Activated CD4-positive, alpha-beta T cell treated with anti-CD3 and anti-CD28 coated beads, Interleukin-2, amount 50 U/mL, for 1 hour (primary cell): ENCODE results near the gene ARPIN.
A peak's percentile ranks its signal among the peaks of the same experiment; 100 is the strongest.
"Not testable (repeated sequence)": the region's sequence is repeated elsewhere in the genome, so short reads cannot be mapped to it uniquely, and the experiment has no call there.

Experiments used
- DNase-seq: peaks from one replicate; pipeline ENCODE4 v3.0.0-alpha.2; 2020

ARPIN gene

DNA sequence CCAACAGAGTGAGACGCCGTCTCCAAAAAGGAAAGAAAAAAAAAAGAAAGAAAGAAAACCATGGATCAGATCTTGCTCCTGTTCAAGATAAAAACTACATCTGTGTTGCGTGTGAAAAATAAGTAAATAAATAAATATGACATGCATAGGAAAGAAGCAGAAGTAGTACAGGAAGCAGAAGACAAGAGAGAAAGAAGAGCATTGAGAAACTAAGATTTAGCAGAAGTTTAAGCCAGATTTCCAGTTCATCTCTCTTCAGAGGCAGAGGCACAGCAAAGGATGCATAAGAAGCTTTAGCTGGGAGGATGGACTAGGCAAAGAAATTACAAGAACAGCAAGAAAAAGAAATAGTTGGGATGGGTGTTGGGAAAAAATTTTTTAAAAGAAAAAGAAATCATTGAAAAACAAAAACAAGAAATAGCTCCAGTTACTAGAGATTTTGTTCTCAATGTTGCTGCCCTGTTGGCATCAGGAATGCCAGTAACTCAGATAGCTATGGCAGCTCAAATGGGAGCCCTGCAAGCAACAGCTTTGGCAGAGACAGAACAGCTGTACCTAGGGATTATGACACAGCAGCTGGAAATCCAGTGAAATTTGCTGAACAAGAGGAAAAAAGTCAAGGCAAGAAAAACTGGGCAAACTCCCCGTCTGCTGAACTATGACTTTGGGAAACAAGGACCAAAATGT is 36.2 kb downstream of the ARPIN start:
- no peak for DNase-seq

DNA sequence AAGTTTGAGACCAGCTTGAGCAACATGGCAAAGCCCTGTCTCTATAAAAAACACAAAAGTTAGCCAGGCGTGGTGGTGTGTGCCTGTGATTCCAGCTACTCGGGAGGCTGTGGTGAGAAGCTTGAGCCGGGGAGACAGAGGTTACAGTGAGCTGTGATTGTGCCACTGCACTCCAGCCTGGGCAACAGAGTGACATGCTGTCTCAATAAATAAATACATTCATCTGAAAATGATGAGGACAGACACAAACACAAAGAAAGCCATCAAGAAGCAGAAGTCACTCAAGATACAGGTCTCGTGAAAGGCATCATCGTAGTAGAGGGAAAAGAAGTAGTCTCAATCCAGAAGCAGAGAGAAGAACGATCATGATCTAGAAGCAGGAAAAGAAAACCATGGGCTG is 37.0 kb downstream of the ARPIN start:
- DNase-seq, result no peak

- DNase-seq, result peak; percentile 77
Measured at GRCh38 chr15:89874926-89875564, 37.7 kb downstream of the ARPIN start.

GRCh38 chr15:89870688-89871288 is 42.0 kb downstream of the ARPIN start:
- no peak for DNase-seq

DNA sequence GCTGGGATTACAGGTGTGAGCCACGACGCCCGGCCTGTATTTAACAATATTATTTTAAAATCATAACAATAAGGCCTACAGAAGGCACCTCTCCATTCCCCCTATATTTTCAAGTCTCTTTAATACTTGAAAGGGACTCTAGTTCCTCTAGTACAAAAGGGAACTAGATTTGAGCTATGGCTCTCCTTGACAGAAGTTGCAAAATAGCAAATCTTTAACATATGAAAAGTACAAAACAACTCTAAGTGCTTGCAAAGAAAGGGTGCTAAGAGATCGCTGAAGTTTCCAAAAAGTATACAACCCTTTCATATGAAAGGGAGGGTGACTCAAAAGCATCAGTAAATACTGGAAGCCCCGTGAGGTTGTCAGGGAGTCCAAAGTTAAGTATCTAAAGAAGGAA is 42.7 kb downstream of the ARPIN start:
- DNase-seq, result no peak

DNA sequence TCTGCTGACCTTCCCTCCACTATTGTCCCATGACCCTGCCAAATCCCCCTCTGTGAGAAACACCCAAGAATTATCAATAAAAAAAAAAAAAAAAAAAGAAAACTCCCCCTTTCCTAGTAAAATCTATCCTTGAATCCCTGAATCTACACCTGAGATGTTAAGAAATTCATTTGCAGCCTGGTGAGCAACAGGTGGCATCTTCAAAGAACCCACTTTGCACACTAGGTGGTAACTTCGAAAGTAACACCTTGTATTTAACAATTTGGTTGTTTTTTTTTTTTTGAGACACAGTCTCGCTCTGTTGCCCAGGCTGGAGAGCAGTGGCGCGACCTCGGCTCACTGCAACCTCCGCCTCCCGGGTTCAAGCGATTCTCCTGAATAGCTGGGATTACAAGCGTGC is 43.3 kb downstream of the ARPIN start:
- not testable (repeated sequence) for DNase-seq

DNA sequence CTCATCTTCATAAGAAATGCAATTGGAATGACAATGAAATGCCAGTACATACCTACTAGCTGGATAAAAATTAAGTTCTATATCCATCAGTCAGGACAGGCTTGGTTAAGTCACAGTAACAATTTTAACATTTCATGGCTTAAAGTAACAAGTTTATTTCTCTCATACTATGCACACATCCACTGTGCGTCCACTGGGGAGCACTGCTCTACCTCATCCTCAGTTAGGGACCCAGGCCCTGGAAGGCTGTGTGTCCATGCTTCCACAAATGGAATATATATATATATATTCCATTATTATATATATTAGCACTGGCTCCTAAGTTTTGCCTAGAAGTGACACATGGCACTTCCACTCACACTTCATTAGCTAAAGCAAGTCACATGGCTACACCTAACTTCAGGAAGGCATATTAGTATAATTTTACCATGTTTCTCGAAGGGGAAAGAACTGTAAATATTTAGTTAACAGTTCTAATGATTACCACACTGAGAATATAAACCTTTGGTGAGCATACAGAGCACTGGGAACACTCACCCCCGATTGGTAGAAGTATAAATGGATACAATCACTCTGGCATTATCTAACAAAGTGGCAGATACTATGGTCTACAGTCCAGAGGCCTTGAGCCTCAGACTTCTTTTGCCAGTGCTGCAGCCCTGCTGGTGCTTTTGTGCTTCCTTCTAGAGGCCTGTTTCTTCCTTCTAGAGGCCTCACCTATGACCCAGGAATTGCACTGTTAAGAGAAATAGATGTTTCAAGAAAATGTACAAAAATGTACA is 47.6 kb downstream of the ARPIN start:
- DNase-seq, result no peak

- DNase-seq, result no peak
Measured at GRCh38 chr15:89863918-89864317, 48.8 kb downstream of the ARPIN start.

- DNase-seq, result no peak
Measured at GRCh38 chr15:89860891-89861290, 51.9 kb downstream of the ARPIN start.

DNA sequence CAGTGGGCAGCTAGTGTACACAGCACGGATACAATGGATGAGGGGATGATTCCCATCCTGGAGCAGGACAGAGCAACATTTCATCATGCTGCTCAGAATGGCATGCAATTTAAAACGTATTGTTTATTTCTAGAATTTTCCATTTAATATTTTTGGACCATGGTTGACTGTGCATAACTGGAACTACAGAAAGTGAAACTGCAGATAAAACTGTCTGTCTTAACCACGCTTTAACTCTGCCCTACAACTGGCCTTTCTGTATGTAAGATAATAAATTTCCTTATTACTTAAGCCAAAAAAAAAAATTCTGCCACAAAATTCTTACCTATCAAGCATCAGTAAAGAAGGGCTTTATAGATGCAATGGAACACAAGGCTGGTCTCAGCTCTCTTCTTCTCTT is 52.3 kb downstream of the ARPIN start:
- no peak for DNase-seq

GRCh38 chr15:89858661-89859458 is 53.9 kb downstream of the ARPIN start:
- DNase-seq, result no peak

DNA sequence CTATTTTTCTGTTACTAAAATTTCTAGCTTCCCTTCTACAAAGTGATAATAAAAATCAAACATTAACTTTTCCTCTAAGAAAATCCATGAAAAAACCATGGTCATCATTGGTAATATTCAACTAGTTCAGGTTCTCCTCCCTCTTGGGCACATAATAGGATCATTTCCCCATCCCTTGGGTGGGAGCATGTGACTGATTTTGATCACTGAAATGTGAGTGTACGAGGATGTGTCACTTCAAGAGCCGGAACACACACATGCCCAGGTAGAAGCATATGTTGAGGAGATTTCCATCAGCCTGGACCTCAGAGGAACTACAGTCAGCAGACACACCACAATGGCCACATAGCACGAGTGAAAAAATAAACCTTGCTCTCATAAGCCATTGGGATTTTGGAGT is 55.1 kb downstream of the ARPIN start:
- no peak for DNase-seq

DNA sequence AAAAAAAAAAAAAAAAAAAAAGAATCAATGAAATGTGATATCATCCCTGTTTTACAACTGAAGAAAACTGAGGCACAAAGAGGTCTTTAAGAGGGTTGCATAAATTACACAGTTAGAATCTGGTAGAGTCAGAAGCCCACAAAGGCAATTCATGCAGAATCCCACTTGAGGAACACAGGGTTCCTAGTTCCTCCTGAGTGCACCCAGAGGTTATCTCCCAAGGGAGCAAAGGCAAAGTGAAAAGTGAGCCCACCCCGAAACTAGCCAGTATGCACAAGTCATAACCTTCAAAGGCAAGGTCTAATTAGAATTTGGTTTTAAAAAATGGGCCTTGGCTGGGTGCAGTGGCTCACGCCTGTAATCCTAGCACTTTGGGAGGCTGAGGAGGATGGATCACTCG is 56.8 kb downstream of the ARPIN start:
- DNase-seq, result no peak

DNA sequence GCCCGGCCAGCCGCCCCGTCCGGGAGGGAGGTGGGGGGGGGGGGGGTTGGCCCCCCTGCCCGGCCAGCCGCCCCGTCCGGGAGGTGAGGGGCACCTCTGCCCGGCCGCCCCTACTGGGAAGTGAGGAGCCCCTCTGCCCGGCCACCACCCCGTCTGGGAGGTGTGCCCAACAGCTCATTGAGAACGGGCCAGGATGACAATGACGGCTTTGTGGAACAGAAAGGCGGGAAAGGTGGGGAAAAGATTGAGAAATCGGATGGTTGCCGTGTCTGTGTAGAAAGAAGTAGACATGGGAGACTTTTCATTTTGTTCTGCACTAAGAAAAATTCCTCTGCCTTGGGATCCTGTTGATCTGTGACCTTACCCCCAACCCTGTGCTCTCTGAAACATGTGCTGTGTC is 57.9 kb downstream of the ARPIN start:
- DNase-seq, result not testable (repeated sequence)

DNA sequence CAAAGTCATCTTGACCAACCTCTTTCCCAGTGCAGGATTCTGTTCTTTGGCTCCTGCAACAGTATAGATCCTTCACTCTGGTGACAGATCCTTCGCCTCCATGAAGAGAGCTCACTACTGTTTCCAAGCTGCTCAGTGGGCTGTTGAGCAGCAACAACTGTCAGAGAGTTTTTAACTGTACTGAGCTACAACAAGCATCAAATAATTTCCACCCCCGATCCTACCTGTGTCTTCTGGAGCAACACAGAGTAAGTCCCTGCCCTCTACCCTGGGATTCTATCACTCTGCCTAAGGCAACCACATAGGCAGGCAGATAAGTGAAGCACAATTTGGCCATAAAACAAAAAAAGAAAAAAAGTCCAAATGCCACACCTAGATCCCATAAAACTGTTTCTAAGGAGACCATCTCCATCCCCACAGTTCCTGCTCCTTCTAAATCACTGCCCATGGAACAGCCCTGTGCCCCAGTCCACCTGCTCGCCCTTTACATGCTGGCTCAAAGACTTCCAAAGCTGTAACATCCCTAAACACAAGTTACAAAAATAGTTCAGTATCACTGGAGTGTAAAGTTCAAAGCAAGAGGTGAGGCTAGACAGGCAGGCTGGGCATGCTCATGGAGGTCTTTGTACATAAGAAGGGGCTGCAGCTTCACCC is 60.3 kb downstream of the ARPIN start:
- no peak for DNase-seq

DNA sequence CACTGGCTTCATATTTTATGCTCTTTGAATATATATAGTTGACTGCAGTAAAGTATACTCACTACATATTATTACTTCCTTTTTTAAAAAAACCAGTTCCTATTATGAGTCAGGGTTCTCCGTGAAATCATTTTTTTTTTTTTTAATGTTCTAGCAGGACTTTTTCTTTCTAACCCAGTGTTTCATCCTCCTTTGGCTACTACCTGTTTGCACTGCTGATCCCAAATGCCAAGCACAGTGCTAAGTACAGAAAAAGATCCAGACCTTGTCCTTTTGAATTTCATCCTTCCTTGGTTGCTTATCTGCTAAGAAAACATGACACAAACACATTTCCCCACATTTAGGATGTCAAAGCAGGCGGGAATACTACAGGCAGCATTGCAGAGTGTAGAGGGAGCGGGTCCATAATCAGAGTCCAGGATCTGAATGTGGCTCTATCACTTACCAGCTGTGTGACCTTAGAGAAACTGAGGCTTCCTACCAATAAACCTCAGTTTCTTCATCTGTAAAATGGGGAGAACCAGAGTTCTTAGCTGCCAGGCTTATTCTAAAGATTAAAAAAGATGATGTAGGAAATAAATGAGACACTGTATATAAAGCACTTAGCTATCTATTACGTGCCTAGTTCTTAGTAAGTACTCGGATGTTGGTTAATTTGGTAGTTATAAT is 60.9 kb downstream of the ARPIN start:
- no peak for DNase-seq

- DNase-seq, result no peak
Measured at GRCh38 chr15:89848970-89849292, 63.8 kb downstream of the ARPIN start.

DNA sequence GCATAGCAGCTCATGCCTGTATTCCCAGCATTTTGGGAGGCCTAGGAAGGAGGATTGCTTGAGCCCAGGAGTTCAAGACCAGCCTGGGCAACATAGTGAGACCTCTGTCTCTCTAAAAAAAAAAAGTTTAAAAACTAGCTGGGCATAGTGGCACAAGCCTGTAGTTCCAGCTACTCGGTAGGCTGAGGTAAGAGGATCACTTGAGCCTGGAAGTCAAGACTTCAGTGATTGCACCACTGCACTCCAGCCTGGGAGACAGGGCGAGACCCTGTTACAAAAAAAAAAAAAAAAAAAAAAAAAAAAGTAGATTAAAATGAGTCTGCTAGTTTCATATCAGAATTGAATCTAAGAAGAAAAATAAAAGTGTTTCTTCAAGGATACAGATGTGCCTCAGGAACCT is 65.7 kb downstream of the ARPIN start:
- DNase-seq, result no peak

GRCh38 chr15:89845305-89845893 is 67.4 kb downstream of the ARPIN start:
- DNase-seq, result no peak
